HL-60 (cell line): Measurements from ENCODE around the gene DNASE1L3.

Experiments
- POLR2AphosphoS5 ChIP-seq: IDR thresholded peaks from 2 replicates; pipeline ENCODE4 v1.6.1; 2012; ENCODE audit warnings: low read depth
- TF ChIP-seq, protein P1 (sequence below): IDR thresholded peaks from one replicate; pipeline ENCODE4 v1.5.1; 2011; ENCODE audit warnings: low read length, control low read depth, inconsistent platforms; ENCODE audit not compliant: insufficient read depth
- TF ChIP-seq, protein P2 (sequence below): IDR thresholded peaks from 2 replicates; pipeline ENCODE4 v1.6.1; 2012; ENCODE audit warnings: low read depth; ENCODE audit not compliant: insufficient replicate concordance

DNA sequence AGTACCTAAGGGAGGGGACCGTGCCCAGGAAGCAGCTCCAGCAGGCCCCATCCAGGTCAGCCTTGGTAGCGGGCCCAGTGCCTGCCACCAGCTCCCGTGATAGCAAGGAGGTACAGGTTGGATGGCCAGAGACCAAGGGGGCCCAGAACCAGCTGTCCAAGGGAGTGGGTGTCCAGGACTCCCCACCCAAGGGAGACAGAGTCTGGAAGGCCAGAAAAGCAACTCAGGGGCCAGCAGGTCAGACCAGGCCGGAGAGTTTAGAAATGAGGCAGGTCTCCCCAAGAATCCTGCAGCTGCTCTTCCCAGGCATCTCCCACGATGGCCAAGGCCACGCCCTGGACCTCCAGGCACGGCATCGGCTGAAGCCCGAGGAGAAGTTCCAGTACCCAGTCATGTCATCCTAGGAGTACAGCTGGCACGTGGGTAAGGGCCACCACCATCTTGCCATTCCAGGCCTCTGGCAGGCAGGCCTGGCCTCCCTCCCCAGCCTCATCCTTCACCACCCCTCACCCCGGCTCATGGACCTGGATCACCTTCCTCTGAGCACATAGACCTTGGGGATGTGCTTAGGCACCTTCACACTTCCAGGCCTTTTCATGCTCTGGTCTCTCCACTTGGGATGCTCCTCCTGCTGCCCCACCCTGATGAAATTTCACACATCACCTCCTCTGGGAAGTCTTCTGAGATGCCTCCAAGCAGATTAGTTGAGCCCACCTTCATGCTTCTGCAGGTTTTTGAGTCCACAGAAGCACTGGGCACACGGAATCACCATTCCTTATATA, 30.5 kb downstream of the DNASE1L3 start:
- TF ChIP-seq, protein P1, sequence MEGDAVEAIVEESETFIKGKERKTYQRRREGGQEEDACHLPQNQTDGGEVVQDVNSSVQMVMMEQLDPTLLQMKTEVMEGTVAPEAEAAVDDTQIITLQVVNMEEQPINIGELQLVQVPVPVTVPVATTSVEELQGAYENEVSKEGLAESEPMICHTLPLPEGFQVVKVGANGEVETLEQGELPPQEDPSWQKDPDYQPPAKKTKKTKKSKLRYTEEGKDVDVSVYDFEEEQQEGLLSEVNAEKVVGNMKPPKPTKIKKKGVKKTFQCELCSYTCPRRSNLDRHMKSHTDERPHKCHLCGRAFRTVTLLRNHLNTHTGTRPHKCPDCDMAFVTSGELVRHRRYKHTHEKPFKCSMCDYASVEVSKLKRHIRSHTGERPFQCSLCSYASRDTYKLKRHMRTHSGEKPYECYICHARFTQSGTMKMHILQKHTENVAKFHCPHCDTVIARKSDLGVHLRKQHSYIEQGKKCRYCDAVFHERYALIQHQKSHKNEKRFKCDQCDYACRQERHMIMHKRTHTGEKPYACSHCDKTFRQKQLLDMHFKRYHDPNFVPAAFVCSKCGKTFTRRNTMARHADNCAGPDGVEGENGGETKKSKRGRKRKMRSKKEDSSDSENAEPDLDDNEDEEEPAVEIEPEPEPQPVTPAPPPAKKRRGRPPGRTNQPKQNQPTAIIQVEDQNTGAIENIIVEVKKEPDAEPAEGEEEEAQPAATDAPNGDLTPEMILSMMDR, result no peak
- no peak for TF ChIP-seq POLR2AphosphoS5
- TF ChIP-seq, protein P2, sequence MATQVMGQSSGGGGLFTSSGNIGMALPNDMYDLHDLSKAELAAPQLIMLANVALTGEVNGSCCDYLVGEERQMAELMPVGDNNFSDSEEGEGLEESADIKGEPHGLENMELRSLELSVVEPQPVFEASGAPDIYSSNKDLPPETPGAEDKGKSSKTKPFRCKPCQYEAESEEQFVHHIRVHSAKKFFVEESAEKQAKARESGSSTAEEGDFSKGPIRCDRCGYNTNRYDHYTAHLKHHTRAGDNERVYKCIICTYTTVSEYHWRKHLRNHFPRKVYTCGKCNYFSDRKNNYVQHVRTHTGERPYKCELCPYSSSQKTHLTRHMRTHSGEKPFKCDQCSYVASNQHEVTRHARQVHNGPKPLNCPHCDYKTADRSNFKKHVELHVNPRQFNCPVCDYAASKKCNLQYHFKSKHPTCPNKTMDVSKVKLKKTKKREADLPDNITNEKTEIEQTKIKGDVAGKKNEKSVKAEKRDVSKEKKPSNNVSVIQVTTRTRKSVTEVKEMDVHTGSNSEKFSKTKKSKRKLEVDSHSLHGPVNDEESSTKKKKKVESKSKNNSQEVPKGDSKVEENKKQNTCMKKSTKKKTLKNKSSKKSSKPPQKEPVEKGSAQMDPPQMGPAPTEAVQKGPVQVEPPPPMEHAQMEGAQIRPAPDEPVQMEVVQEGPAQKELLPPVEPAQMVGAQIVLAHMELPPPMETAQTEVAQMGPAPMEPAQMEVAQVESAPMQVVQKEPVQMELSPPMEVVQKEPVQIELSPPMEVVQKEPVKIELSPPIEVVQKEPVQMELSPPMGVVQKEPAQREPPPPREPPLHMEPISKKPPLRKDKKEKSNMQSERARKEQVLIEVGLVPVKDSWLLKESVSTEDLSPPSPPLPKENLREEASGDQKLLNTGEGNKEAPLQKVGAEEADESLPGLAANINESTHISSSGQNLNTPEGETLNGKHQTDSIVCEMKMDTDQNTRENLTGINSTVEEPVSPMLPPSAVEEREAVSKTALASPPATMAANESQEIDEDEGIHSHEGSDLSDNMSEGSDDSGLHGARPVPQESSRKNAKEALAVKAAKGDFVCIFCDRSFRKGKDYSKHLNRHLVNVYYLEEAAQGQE, result no peak
